ENCODE results near the gene KREMEN2. TPM values are rescaled to one million over a fixed set of nuclear protein-coding genes. Genes with fewer than 3 reads are reported as not detected.

The KREMEN2 gene
- total and polyA plus RNA-seq, 12 donors, result not detected

DNA sequence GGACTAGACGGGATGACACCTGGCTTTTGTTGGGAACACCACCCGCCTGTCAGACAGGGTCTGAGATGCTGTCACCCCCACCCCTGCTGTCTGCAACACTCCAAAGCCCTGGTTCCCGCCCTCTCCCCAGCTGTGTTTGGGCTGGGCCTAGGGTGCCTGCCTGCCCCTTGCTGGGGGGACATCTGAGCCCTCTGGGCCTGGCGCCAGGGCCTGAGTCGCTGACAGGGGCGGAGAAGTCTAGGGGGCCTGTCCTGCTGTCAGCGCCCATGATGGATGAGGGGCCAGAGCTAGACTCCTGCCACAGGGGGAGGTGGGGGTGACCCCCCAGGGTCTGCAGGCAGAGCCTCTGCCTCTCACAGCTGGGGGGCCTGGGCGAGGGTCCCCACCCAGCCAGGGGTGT is 23.8 kb downstream of the KREMEN2 start:
- DNase-seq, result no peak
- H3K27me3 ChIP-seq, result no peaks in the 10 kb centered on the region
- H3K4me3 ChIP-seq, result no peak overlapping the region
- TF ChIP-seq POLR2A (IDR thresholded peaks at IDR 0.05) (no peak), CTCF (IDR thresholded peaks at IDR 0.05) (no peak)
- intact Hi-C loops (cut with DNase I), result loop anchor here in 1 of 2 donors (10.0 kb wide), 1 partner anchor 63 kb away; no protein-coding TSS in a partner anchor
- WGBS, 4 donors, result 64 to 68% methylated on average over 8 of the region's 8 CpGs; no CpG with 5 or more reads in 2 of the 4 donors
- H3K9me3 ChIP-seq (replicated peaks in 1 of 3), result no peaks in the 10 kb centered on the region
- H3K27ac ChIP-seq, result no peak overlapping the region
- no peaks in the 10 kb centered on the region for H3K36me3 ChIP-seq (replicated peaks in 1 of 2)
- H3K4me1 ChIP-seq (replicated peaks in 1 of 2), result peaks cover 0 to 7% of the 10 kb centered on the region in 2 donors

DNA sequence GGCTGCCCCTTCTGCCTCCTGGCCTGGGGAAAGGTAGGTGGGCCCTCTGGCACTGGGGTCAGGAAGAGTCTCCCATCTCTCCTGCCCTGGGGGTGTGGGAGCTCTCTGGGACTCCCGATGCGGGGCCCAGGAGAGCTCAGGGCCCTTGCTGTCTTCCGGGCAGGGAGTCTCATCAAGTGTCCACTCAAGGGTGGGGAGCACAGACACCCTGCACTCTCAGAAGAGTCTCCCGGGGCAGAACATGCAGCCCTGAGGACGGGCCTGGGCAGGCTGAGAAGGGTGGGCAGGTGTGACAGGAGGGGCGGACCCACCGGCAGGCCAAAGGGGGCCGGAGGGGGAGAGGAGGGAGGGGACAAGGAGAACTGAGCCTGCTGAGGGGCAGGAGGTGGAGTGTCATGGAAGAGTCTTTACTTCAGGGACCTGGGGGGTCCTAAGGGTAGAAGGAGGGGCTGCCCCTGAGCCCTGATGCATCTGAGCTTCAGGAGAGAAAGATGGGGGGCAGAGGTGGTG is 24.6 kb downstream of the KREMEN2 start:
- no peaks in the 10 kb centered on the region for H3K36me3 ChIP-seq (replicated peaks in 1 of 2)
- intact Hi-C loops (cut with DNase I), result loop anchor here in 1 of 2 donors (10.0 kb wide), 1 partner anchor 64 kb away; no protein-coding TSS in a partner anchor
- H3K27me3 ChIP-seq, result no peaks in the 10 kb centered on the region
- WGBS, 4 donors, result 64 to 76% (median 68%) methylated on average over 6 to 8 of the region's 8 CpGs
- H3K27ac ChIP-seq, result no peak overlapping the region
- no peak for DNase-seq
- TF ChIP-seq POLR2A (IDR thresholded peaks at IDR 0.05), result no peak
- TF ChIP-seq CTCF (IDR thresholded peaks at IDR 0.05), result no peak
- peaks cover 0 to 4% of the 10 kb centered on the region in 2 donors for H3K4me1 ChIP-seq (replicated peaks in 1 of 2)
- H3K9me3 ChIP-seq (replicated peaks in 1 of 3), result no peaks in the 10 kb centered on the region
- H3K4me3 ChIP-seq, result no peak overlapping the region

DNA sequence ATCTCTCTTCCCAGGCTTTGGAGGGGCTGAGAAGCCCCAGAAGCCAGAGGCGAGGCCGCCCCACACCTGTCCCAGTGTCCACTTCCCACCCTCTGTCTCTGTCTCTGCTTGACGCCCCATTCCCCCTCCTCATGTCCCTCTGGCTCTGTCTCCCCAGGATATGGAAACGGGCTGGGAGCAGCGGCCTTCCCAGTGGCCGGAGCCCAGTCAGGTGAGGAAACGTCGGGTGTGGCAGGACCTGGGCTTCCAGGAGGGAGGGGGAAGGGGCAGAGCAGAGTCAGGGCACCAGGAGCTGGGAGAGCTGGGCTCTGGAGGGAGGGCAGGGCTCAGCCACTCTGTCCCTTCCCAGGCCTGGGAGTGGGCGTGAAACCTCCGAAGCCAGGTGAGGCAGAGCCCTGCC is 26.8 kb downstream of the KREMEN2 start:
- Histone ChIP-seq H3K9me3 (replicated peaks in 1 of 3) (no peaks in the 10 kb centered on the region), H3K27me3 (no peaks in the 10 kb centered on the region), H3K4me1 (replicated peaks in 1 of 2) (no peaks in the 10 kb centered on the region), H3K4me3 (no peak overlapping the region), H3K36me3 (replicated peaks in 1 of 2) (no peaks in the 10 kb centered on the region), H3K27ac (no peak overlapping the region)
- WGBS, 4 donors, result 71 to 79% (median 73%) methylated on average over 8 to 10 of the region's 10 CpGs
- intact Hi-C loops (cut with DNase I), result no loop called here
- TF ChIP-seq POLR2A (IDR thresholded peaks at IDR 0.05) (no peak), CTCF (IDR thresholded peaks at IDR 0.05) (no peak)
- no peak for DNase-seq

DNA sequence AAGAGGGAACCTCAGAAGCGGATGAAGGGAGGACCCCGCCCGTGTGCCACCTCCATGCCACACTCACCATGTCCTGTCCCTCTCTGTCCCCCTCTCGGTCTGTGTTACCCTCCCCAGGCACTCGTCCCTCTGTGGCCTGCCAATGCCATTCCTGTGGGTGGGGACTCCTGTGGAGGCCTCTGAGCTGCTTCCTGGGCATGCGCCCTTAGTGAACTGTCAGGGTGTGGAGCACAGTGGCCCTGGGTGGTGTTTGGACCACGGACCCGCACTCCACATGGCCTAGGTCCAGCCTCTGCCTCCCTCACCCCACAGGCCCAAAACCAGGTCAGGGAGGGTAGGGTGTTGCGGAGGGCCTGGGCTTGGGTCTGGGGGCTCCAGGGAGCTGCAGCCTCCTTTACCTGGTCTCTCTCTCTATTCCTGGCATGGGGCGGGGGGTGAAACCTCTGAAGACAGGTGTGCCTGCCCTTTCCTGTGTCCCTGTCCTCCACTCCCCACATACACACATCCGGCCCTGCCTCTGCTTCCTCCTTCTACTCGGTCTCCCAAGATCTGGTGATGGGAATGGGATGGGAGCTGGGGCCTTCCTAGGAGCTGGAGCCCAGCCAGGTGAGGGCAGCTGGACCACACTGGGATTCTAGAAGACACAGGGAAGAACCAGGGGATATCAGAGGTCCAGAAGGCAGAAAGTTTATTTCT is 27.6 kb downstream of the KREMEN2 start:
- intact Hi-C loops (cut with DNase I), result no loop called here
- TF ChIP-seq CTCF (IDR thresholded peaks at IDR 0.05) (no peak), POLR2A (IDR thresholded peaks at IDR 0.05) (no peak)
- WGBS, 4 donors, result 90 to 92% (median 91%) methylated on average over 8 to 12 of the region's 12 CpGs
- no peak overlapping the region for H3K27ac ChIP-seq
- no peaks in the 10 kb centered on the region for H3K27me3 ChIP-seq
- no peak for DNase-seq
- no peaks in the 10 kb centered on the region for H3K36me3 ChIP-seq (replicated peaks in 1 of 2)
- no peak overlapping the region for H3K4me3 ChIP-seq
- no peaks in the 10 kb centered on the region for H3K9me3 ChIP-seq (replicated peaks in 1 of 3)
- H3K4me1 ChIP-seq (replicated peaks in 1 of 2), result no peaks in the 10 kb centered on the region

All from adrenal gland (tissue), 12 donors.